Peyer's patch (tissue), 4 donors: ENCODE measurements around the gene CDKAL1.

Experiments
- CTCF ChIP-seq, 6 experiments: fragments of 450-650 bp in 4 of 6; fragments of 200-600 bp in 2 of 6; sonication (generic) in 1 of 6; IDR thresholded peaks; one replicate each; pipeline ENCODE4 v1.5.1; 2017 to 2019; ENCODE audit warnings: antibody characterized with exemption in 6 of 6, mild to moderate bottlenecking in 3 of 6, moderate library complexity in 1 of 6
- POLR2A ChIP-seq, 2 donors: fragments of 450-650 bp; IDR thresholded peaks; one replicate each; pipeline ENCODE4 v1.5.1; 2017; ENCODE audit warnings: antibody characterized with exemption in 2 of 2, mild to moderate bottlenecking in 2 of 2, moderate library complexity in 2 of 2

GRCh38 chr6:21227486-21227885, 693.2 kb downstream of the CDKAL1 start:
- TF ChIP-seq CTCF (IDR thresholded peaks at IDR 0.05) (no peak), POLR2A (IDR thresholded peaks at IDR 0.05) (no peak)
